ENCODE results near the gene CELF4. TPM values are rescaled to one million over a fixed set of nuclear protein-coding genes. Genes with fewer than 3 reads are reported as not detected.

The CELF4 gene
- total RNA-seq, 1 donor from 2014 or later, result not detected

GRCh38 chr18:37393945-37394609 lies 171.5 kb downstream of the CELF4 start:
- peak; percentile 43 to 84 for DNase-seq (ENCODE audit: low read depth in 2 of 2)

DNA sequence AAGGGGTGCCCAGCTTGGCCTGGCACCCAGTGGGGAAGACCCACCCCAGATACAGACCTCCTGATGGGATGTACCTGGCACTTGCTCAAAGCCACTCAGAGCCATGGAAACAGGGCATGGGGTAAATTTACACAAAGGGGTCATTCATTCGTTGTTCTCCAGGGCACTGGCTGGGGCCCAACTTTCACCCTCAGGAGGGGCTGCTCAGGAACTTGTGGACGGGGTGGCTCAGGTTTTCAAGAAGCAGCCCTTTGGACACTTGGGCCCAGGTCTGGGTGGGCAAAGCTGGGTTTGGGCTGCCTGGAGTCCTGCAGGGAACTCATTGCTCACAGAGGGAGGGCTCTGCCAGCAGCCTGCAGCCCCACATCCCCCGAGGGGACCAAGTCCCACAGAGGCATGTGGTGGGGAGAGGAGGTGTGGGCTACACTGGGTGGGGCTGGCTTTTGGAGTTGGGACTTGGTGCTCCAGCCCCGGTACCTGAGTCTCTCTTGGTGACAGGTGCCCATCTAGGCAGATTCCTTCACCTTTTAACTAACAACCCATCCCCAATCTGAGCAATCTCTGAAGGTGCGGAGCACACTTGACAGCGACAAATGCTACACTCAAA lies 172.3 kb downstream of the CELF4 start:
- no peak for DNase-seq (ENCODE audit: low read depth in 2 of 2)

DNA sequence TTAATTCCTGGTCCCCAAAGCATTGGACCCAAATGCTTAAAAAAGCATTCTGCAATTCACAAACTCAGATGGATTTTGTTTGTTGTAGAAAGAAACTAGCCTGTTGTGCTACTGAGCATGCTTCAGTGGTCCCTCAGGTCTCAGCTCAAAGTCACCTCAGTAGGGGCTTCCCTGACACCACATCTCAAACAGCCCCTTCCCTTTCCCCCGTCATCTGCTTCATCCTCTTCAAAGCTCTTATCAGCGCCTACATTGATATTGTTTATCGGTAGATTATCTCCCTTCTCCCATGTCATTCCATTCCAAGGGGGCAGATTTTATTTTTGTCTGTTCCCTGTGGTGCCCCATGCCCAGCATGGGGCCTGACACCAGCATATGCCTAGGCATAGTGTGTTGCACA lies 172.9 kb downstream of the CELF4 start:
- DNase-seq (ENCODE audit: low read depth in 2 of 2), result no peak

DNA sequence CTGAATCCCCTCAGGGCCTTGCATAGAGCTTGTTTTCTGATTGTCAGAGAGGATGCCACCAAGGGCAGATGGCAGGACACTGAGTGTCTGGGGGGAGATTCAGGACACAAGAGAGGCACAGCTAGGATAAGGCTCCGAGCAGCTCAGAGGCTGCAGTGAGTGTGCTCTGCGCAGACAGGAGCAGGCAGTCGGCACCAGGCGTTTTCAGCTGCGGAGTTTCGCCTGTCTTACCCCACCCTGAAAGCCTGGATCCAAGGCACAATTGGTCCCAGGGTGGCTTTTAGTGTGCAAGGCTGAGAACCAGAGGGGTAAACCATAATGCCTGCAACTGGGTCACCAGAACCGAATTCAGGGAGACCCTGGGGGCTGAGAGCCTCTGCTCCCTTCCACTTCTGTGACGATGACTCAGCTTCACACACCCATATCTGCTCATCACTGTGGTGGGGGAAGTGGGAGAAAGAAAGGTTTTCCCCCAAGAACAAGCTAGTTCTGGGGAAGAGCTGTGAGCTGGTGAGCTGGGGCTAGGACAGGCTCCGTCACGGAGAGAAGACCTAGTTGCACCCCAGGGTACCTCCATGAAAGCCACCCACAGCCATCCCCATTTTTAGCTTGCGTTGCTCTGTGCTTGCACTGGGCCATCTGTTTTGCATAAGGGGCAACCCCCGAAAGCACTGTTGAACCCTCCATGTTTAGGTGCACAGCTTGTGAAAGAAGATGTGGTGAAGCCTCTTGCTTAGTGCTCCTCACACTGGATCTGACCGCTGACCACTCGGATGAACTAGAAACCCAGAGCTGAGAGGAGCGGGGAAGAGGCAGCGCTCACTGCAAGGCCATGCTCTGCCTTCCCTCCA lies 173.7 kb downstream of the CELF4 start:
- DNase-seq (ENCODE audit: low read depth in 2 of 2), result no peak

GRCh38 chr18:37391156-37391555 lies 174.4 kb downstream of the CELF4 start:
- no peak for DNase-seq (ENCODE audit: low read depth in 2 of 2)

- DNase-seq (ENCODE audit: low read depth in 2 of 2), result no peak
These were observed 174.9 kb downstream of the CELF4 start for GRCh38 chr18:37390687-37391086.

- DNase-seq (ENCODE audit: low read depth in 2 of 2), result no peak
These were observed 175.8 kb downstream of the CELF4 start for GRCh38 chr18:37389684-37390368.

GRCh38 chr18:37389041-37389440 lies 176.6 kb downstream of the CELF4 start:
- no peak for DNase-seq (ENCODE audit: low read depth in 2 of 2)

GRCh38 chr18:37388413-37388812 lies 177.2 kb downstream of the CELF4 start:
- no peak for DNase-seq (ENCODE audit: low read depth in 2 of 2)

DNA sequence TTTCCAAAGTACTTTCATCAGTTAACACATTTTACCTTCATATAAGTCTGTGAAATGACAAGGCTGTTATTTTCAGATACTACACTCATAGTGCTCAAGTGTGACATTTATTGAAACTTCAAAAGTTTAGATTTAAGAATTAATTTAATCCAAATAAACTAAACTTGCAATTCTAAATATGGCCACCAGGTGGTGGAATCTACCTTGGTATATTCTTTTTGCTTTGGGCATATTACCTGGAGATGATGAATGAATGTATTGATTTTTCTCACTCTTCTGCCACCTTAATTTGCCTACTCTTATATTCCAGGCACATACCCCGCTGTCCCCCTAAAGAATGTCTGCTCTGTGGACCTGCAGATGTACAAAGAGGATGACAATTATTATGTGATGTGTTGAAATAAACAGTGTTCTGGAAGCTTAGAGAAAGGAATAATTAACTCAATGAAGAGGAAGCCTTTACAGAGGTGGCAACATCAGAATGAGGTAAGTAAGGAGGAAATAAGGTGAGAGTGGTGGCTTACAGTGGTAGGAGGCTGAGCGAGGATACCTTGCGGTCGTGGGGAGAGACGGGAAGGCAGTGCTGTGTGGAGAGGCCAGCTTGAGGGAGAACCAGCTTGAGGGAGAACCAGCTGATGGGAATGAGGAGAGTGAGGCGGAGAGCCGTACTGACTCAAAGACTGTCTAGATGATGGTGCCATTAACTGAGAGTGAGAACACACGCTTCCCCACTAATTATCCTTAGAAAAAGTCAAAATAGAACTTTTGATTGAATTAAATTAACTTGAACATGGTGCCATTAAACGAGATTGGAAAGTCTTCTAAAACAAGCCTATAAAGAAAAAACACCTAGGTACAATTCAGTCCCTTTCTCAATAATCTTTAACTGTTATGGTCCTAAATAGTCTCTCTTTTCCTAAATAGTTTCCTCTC lies 179.5 kb downstream of the CELF4 start:
- peak; percentile 38 to 62 for DNase-seq (ENCODE audit: low read depth in 2 of 2)

DNA sequence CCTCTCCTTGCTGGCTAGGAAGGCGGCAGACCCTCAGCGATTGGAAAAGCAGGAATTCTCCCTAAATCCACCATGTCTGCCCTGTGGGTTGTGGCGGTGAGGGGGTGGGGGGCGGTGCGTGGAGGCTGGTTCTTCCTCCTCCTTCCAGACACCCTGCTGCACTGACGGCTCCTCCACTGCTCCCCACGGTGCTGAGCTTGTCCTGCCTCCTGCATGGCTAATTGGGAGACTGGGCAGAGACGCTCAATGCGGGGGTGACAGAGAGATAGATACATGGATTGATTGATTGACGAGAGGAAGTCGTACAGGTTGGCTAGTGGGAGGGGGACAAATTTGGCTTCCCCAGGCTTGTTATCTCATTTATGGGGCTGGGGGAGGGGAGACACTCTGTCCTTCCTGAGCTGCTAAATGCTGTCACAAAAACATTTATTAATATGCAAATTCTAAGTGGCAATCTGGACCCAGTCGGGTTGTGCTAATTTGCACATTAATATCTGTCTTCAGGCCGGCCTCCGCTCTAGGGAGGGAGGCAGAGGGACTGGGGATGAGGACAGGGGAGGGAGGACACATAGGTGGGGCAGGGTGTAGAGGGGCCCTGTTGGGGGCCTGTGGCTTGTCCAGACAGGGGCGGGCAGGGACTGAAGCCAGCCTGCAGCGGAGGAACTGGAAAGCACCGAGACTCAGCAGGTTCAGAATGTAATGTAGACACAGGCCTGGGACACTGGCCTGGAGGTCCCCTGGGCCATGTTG lies 181.6 kb downstream of the CELF4 start:
- DNase-seq (ENCODE audit: low read depth in 2 of 2), result no peak

GRCh38 chr18:37383036-37383785 lies 182.4 kb downstream of the CELF4 start:
- DNase-seq (ENCODE audit: low read depth in 2 of 2), result no peak

- no peak for DNase-seq (ENCODE audit: low read depth in 2 of 2)
These were observed 184.0 kb downstream of the CELF4 start for GRCh38 chr18:37381554-37381953.

DNA sequence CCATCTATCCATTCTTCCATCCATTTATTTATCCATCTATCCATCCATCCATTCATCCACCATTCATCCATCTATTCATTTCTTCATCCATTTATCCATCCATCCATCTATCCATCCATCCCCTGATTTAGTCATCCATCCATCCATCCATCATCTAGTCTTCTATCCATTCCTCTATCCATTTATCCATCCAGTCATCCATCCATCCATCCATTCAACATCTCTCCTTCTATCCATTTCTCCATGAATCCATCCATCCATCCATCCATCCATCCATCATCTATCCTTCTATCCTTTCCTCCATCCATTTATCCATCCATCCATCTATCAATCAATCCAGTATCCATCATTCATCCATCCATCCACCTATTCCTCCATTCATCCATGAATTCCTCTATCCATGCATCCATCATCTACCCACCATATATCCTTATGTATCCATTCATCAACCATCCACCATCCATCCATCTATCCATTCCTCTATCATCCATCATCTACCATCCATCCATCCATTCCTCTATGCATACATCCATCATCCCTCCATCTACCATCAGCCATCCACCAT lies 185.0 kb downstream of the CELF4 start:
- no peak for DNase-seq (ENCODE audit: low read depth in 2 of 2)

DNA sequence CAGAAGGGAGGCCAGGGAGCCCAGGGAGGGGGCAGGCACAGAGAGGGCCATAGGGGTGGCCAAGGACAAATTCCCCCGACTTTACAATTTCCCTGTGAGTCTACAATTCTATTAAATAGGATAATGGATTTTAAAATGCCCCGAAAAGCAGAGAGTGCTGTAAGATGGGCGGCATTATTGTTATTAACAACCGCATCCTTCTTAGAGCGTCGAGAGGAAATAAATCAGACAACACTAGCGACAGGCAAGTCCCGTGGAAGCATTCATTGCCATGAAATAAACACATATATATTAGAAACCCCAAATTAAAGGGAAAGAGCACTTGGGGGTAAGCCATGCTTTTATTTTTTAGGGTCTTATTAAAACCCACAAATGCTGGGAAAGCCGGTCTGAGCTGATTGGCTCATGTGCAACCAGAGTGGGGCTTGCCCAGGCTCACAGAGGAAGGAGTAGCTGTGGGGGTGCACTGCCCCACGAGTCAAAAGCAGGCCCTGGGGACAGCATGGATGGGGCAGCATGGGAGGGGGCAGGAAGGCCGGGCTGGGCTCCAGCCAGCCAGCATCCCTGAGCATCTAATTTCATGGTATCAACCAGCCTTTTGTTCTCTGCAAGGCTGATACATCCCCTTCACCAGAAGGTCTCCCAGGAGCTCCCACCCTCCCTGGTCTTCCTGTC lies 187.1 kb downstream of the CELF4 start:
- DNase-seq (ENCODE audit: low read depth in 2 of 2), result no peak

DNA sequence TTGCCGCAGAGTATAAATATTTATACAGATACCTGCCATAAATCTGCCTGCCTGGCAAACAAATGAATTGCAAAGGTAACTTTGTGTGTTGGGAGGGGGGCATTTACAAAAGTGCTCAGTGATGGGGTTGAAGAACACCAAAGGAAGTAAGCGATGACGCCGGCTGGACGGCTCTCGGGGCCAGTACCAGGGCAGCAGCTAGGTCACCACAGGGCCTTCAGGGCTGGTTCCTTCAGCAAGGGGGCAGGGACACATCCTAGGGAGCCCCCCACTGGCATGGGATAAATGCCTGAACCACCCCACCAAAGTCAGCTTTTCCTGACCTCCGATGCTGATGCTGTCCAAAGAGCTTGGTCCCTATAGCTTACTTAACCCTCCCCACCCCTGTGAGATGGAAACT lies 190.4 kb downstream of the CELF4 start:
- DNase-seq (ENCODE audit: low read depth in 2 of 2), result no peak

GRCh38 chr18:37368110-37368954 lies 197.3 kb downstream of the CELF4 start:
- DNase-seq (ENCODE audit: low read depth in 2 of 2), result no peak

DNA sequence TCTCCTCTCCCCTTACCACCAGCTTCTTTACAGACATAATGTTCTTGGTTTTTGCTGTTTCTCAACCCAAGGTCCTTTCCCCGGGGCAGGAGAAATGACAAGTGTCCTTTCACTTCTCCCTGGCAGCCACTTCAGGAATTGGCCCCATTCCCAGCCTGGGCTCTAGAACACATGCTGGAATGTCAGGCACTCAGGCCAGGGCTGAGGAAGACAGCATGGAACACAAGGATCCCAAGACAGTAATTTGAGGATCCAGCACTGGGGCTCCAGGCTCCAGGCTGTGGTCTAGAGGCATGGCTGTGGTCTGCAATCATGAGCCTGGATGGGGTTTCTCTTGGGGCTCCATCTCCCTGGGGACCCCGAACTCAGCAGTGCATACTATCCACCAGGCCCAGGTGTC lies 201.4 kb downstream of the CELF4 start:
- DNase-seq (ENCODE audit: low read depth in 2 of 2), result no peak

Data from lung microvascular endothelial cell (primary cell).